Esophagus muscularis mucosa (tissue), 4 donors: ENCODE measurements around the gene GLMN. TPM values are rescaled to one million over a fixed set of nuclear protein-coding genes. Genes with fewer than 3 reads are reported as not detected.
"Not testable (repeated sequence)": the region's sequence is repeated elsewhere in the genome, so short reads cannot be mapped to it uniquely, and the experiment has no call there.

Experiments used
- DNase-seq: peaks from one replicate; pipeline ENCODE4 v3.0.0-alpha.2; 2017; ENCODE audit errors: extremely low spot score
- H3K27ac ChIP-seq, 4 donors: fragments of 200-600 bp; sonication (generic); replicated peaks in 1 of 4; 1 replicate in 3 of 4; 2 replicates in 1 of 4; pipeline ENCODE4 v1.5.1; 2016 to 2019; ENCODE audit warnings: mild to moderate bottlenecking in 1 of 4
- H3K27me3 ChIP-seq, 4 donors: fragments of 200-600 bp; sonication (generic); one replicate each; pipeline versions ENCODE4 v1.5.1 to v1.6.0; 2016 to 2019
- H3K36me3 ChIP-seq, 4 donors: fragments of 200-600 bp; sonication (generic); one replicate each; pipeline ENCODE4 v1.5.1; 2016 to 2019
- H3K4me1 ChIP-seq, 4 donors: fragments of 200-600 bp; sonication (generic); one replicate each; pipeline ENCODE4 v1.5.1; 2016 to 2019
- H3K4me3 ChIP-seq, 4 donors: fragments of 200-600 bp; sonication (generic); 1 replicate in 2 of 4; 2 replicates in 2 of 4; pipeline ENCODE4 v1.5.1; 2016 to 2019; ENCODE audit warnings: mild to moderate bottlenecking in 4 of 4, moderate library complexity in 1 of 4
- H3K9me3 ChIP-seq, 4 donors: fragments of 200-600 bp; sonication (generic); 1 replicate in 3 of 4; 2 replicates in 1 of 4; pipeline ENCODE4 v1.5.1; 2016 to 2019
- EP300 ChIP-seq: sonication (generic); formaldehyde crosslinking; IDR thresholded peaks from one replicate; pipeline ENCODE4 v1.6.1; 2017; ENCODE audit warnings: antibody characterized with exemption
- POLR2A ChIP-seq: fragments of 450-650 bp; IDR thresholded peaks from one replicate; pipeline ENCODE4 v1.6.1; 2017; ENCODE audit warnings: antibody characterized with exemption, moderate library complexity, mild to moderate bottlenecking, low read depth
- POLR2AphosphoS5 ChIP-seq, 2 donors: sonication (generic); formaldehyde crosslinking; IDR thresholded peaks; one replicate each; pipeline ENCODE4 v1.6.1; 2017; ENCODE audit warnings: antibody characterized with exemption in 2 of 2
- WGBS: methylation state at CpG from one replicate; pipeline ENCODE4 v1.1.5; 2018; 5-methylcytosine and 5-hydroxymethylcytosine counted together
- intact Hi-C: fragments of 100-400 bp; cut with DNase I; formaldehyde crosslinking; loops from one replicate; pipeline ENCODE4 v1.15.1; 2023
- total RNA-seq, 4 donors: library from RNA; depleted of rRNA; stranded (reverse); fragments of >200 nt; gene quantifications; one replicate each; pipeline versions ENCODE4 v1.1.0 to v1.2.1, GENCODE V29; 2016
- TF ChIP-seq, protein P1 (sequence below), 3 experiments: fragments of 200-600 bp in 2 of 3; fragments of 450-650 bp in 1 of 3; sonication (generic) in 2 of 3; IDR thresholded peaks; one replicate each; pipeline ENCODE4 v1.5.1; 2017 to 2019; ENCODE audit warnings: antibody characterized with exemption in 3 of 3, mild to moderate bottlenecking in 2 of 3, moderate library complexity in 1 of 3

GLMN gene
- total RNA-seq, 4 donors from 2014 or later = 6.0 to 9.1 (median 7.5) TPM

DNA sequence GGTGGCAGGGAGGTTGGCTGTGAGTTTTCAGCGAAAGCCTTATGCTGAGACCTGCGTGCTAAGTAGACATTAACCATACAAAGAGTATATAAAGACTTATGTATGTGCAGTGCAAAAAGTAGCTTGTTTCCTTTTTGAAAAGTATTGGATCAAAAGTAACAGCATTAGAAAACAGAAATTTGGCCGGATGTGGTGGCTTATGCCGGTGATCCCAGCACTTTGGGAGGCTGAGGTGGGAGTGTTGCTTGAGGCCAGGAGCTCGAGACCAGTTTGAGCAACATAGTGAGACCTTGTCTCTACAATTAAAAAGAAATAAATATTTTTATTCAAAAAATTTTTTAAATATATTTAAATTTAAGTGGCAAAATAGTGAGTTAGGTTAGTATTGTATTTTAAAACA lies 2.2 kb upstream of the GLMN start:
- H3K4me1 ChIP-seq = peaks cover 0 to 25% (median 20%) of the 10 kb centered on the region in 4 donors
- TF ChIP-seq EP300 = no peak
- TF ChIP-seq POLR2AphosphoS5 (IDR thresholded peaks at IDR 0.05) = no peak
- TF ChIP-seq, protein P1, sequence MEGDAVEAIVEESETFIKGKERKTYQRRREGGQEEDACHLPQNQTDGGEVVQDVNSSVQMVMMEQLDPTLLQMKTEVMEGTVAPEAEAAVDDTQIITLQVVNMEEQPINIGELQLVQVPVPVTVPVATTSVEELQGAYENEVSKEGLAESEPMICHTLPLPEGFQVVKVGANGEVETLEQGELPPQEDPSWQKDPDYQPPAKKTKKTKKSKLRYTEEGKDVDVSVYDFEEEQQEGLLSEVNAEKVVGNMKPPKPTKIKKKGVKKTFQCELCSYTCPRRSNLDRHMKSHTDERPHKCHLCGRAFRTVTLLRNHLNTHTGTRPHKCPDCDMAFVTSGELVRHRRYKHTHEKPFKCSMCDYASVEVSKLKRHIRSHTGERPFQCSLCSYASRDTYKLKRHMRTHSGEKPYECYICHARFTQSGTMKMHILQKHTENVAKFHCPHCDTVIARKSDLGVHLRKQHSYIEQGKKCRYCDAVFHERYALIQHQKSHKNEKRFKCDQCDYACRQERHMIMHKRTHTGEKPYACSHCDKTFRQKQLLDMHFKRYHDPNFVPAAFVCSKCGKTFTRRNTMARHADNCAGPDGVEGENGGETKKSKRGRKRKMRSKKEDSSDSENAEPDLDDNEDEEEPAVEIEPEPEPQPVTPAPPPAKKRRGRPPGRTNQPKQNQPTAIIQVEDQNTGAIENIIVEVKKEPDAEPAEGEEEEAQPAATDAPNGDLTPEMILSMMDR (IDR thresholded peaks at IDR 0.05) = no peak
- no peak for TF ChIP-seq POLR2A
- H3K36me3 ChIP-seq = peaks cover 5 to 29% (median 19%) of the 10 kb centered on the region in 4 donors
- WGBS = 82% methylated on average over 5 of the region's 5 CpGs
- H3K27ac ChIP-seq = no peak overlapping the region
- H3K27me3 ChIP-seq = no peaks in the 10 kb centered on the region
- H3K9me3 ChIP-seq = no peaks in the 10 kb centered on the region
- no peak for DNase-seq
- intact Hi-C loops = no loop called here
- H3K4me3 ChIP-seq = no peak overlapping the region

- H3K4me3 ChIP-seq = peak overlapping the region; percentile 71 to 87 (median 76)
- TF ChIP-seq POLR2AphosphoS5 (IDR thresholded peaks at IDR 0.05) (no peak), EP300 (no peak), POLR2A (no peak)
- TF ChIP-seq, protein P1 (IDR thresholded peaks at IDR 0.05) = no peak
- H3K4me1 ChIP-seq = peaks cover 0 to 32% (median 29%) of the 10 kb centered on the region in 4 donors
- no peaks in the 10 kb centered on the region for H3K27me3 ChIP-seq
- 48% methylated on average over 11 of the region's 11 CpGs for WGBS
- peaks cover 5 to 15% (median 9%) of the 10 kb centered on the region in 4 donors for H3K36me3 ChIP-seq
- DNase-seq = no peak
- H3K27ac ChIP-seq = peak overlapping the region; percentile 87 to 93 (median 92)
- no peaks in the 10 kb centered on the region for H3K9me3 ChIP-seq
- intact Hi-C loops = loop anchor here (5.0 to 10.0 kb wide), 2 partner anchors 302 to 795 kb away; partner anchors contain the start of gene CDC7
Measured at GRCh38 chr1:92299477-92300150, 827 bp upstream of the GLMN start.

GRCh38 chr1:92298213-92298572 lies 594 bp downstream of the GLMN start:
- no peaks in the 10 kb centered on the region for H3K27me3 ChIP-seq
- peaks cover 0 to 13% (median 6%) of the 10 kb centered on the region in 4 donors for H3K36me3 ChIP-seq
- no peaks in the 10 kb centered on the region for H3K9me3 ChIP-seq
- intact Hi-C loops = loop anchor here (5.0 to 10.0 kb wide), 2 partner anchors 301 to 793 kb away; partner anchors contain the start of gene CDC7
- H3K4me1 ChIP-seq = peaks cover 0 to 33% (median 30%) of the 10 kb centered on the region in 4 donors
- peak overlapping the region; percentile 87 to 93 (median 92) for H3K27ac ChIP-seq
- no peak for TF ChIP-seq EP300
- TF ChIP-seq, protein P1 (IDR thresholded peaks at IDR 0.05) = peak in 1 of 3 experiments; percentile 18
- H3K4me3 ChIP-seq = peak overlapping the region; percentile 71 to 87 (median 76)
- WGBS = 9% methylated on average over 3 of the region's 3 CpGs
- DNase-seq = no peak

- H3K27me3 ChIP-seq = no peaks in the 10 kb centered on the region
- WGBS = 18% methylated on average over 3 of the region's 3 CpGs
- H3K4me1 ChIP-seq = peaks cover 0 to 10% (median 8%) of the 10 kb centered on the region in 4 donors
- H3K4me3 ChIP-seq = no peak overlapping the region
- intact Hi-C loops = loop anchor here (10.0 kb wide), 1 partner anchor 787 kb away; the partner anchor contains the start of gene CDC7
- no peak for DNase-seq
- no peak overlapping the region for H3K27ac ChIP-seq
- H3K36me3 ChIP-seq = peaks cover 0 to 44% (median 17%) of the 10 kb centered on the region in 4 donors
- no peak for TF ChIP-seq POLR2A
- TF ChIP-seq, protein P1 (IDR thresholded peaks at IDR 0.05) = peak; percentile 50 to 67 (median 54)
- H3K9me3 ChIP-seq = no peaks in the 10 kb centered on the region
Measured at GRCh38 chr1:92291372-92291999, 7.3 kb downstream of the GLMN start.

GRCh38 chr1:92281411-92281810 lies 17.4 kb downstream of the GLMN start:
- H3K4me1 ChIP-seq, H3K9me3 ChIP-seq, H3K27ac ChIP-seq, H3K4me3 ChIP-seq, H3K27me3 ChIP-seq, intact Hi-C loops, DNase-seq: not testable (repeated sequence)
- WGBS = 88% methylated on average over 2 of the region's 2 CpGs
- peaks cover 7 to 61% (median 24%) of the 10 kb centered on the region in 4 donors for H3K36me3 ChIP-seq

DNA sequence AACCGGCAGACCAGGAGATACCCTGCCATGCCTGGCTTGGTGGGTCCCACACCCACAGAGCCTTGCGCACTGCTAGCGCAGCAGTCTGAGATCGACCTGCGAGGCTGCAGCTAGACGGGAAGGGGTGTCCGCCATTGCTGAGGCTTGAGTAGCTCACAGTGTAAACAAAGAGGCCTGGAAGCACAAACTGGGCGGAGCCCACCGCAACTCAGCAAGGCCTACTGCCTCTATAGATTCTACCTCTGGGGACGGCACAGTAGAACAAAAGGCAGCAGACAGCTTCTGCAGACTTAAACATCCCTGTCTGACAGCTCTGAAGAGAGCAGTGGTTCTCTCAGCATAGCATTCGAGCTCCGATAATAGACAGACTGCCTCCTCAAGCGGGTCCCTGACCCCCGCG lies 19.0 kb downstream of the GLMN start:
- H3K9me3 ChIP-seq, H3K27ac ChIP-seq, DNase-seq, intact Hi-C loops, H3K4me3 ChIP-seq, H3K4me1 ChIP-seq, H3K27me3 ChIP-seq: not testable (repeated sequence)
- H3K36me3 ChIP-seq = peaks cover 9 to 58% (median 18%) of the 10 kb centered on the region in 4 donors
- 96% methylated on average over 11 of the region's 15 CpGs for WGBS
